HCT116 (cell line): Measurements from ENCODE around the gene AHNAK. TPM values are rescaled to one million over a fixed set of nuclear protein-coding genes. Genes with fewer than 3 reads are reported as not detected.

Source experiments
- ATAC-seq: fragments of 200-7000 bp; cut with Tn5 transposase; 2 replicates; pipeline ENCODE4 v1.9.1; 2020; ENCODE audit warnings: mild to moderate bottlenecking, moderate library complexity
- BruUV-seq: library from RNA; stranded (reverse); fragments of 400-500 nt; replicated peaks from 2 replicates; lab custom pipeline; 2021; lab: Mats Ljungman, UMichigan
- CTCF ChIA-PET: fragments of 300-600 bp; sonication (Branson Sonifier 250); formaldehyde crosslinking; loops from one replicate; lab custom pipeline; 2021; ENCODE audit warnings: antibody characterized with exemption; lab: Charles Lee
- POLR2A ChIA-PET: fragments of 300-600, 350-600 bp; sonication (Branson Sonifier 250); formaldehyde crosslinking; loops from one replicate; lab custom pipeline; 2021; ENCODE audit warnings: antibody characterized with exemption; lab: Charles Lee
- RAD21 ChIA-PET, 2 experiments: fragments of 300-600 bp; sonication (Branson Sonifier 250); formaldehyde crosslinking; loops; one replicate each; lab custom pipeline; 2023; ENCODE audit warnings: low total read pairs in 2 of 2; ENCODE audit not compliant: uncharacterized antibody in 2 of 2, unreplicated experiment in 2 of 2, low non-redundant PET in 1 of 2; lab: Charles Lee
- DNase-seq: peaks from one replicate; pipeline ENCODE4 v3.0.0-alpha.2; 2010; ENCODE audit warnings: low read depth, low spot score
- H2AFZ ChIP-seq: fragments of 200-600 bp; shearing (Covaris generic), sonication (generic); 2 replicates; pipeline ENCODE4 v1.6.1; 2017; ENCODE audit warnings: low read depth, mixed run types, mixed read lengths, antibody characterized with exemption, low read length; ENCODE audit not compliant: poor library complexity, severe bottlenecking
- H3K27ac ChIP-seq: 2 replicates; pipeline ENCODE4 v1.5.1; 2012; ENCODE audit warnings: low read depth, low read length
- H3K27me3 ChIP-seq: fragments of 200-600 bp; sonication (generic); 2 replicates; pipeline ENCODE4 v1.6.1; 2016; ENCODE audit warnings: mixed run types, low read length, mixed read lengths; ENCODE audit not compliant: insufficient read depth
- H3K36me3 ChIP-seq, 2 experiments: fragments of 200-500 bp in 1 of 2; fragments of 200-600 bp in 1 of 2; sonication (Bioruptor generic) in 1 of 2; sonication (generic) in 1 of 2; 2 replicates each; pipeline versions ENCODE4 v1.5.1 to v1.6.1; 2014 to 2016; ENCODE audit warnings: low read length in 2 of 2, inconsistent platforms in 1 of 2, mixed read lengths in 1 of 2, mixed run types in 1 of 2; ENCODE audit not compliant: insufficient read depth in 2 of 2, control insufficient read depth in 1 of 2
- H3K4me1 ChIP-seq, 2 experiments: fragments of 200-600 bp in 1 of 2; sonication (generic) in 1 of 2; 2 replicates each; pipeline versions ENCODE4 v1.5.1 to v1.6.1; 2012 to 2017; ENCODE audit warnings: low read length in 2 of 2, inconsistent platforms in 1 of 2, mild to moderate bottlenecking in 1 of 2, mixed read lengths in 1 of 2, mixed run types in 1 of 2, moderate library complexity in 1 of 2; ENCODE audit not compliant: insufficient read depth in 2 of 2, control insufficient read depth in 1 of 2
- H3K4me2 ChIP-seq: fragments of 200-600 bp; sonication (generic); 2 replicates; pipeline ENCODE4 v1.6.1; 2017; ENCODE audit warnings: mixed run types, low read length, mixed read lengths
- H3K4me3 ChIP-seq, 2 experiments: fragments of 200-600 bp in 1 of 2; sonication (generic) in 1 of 2; replicated peaks in 1 of 2; 2 replicates each; pipeline ENCODE4 v1.5.1; 2011 to 2016; ENCODE audit warnings: low read length in 2 of 2, control low read depth in 1 of 2, low read depth in 1 of 2, mild to moderate bottlenecking in 1 of 2, mixed read lengths in 1 of 2, mixed run types in 1 of 2
- H3K79me2 ChIP-seq: fragments of 200-600 bp; sonication (generic); 2 replicates; pipeline ENCODE4 v1.6.1; 2017; ENCODE audit warnings: mild to moderate bottlenecking, mixed run types, low read length, moderate library complexity, mixed read lengths; ENCODE audit not compliant: insufficient read depth
- H3K9ac ChIP-seq: fragments of 200-600 bp; sonication (generic); 2 replicates; pipeline ENCODE4 v1.6.1; 2016; ENCODE audit warnings: low read length, mixed read lengths
- H3K9me2 ChIP-seq: fragments of 200-600 bp; sonication (generic), shearing (Covaris generic); 2 replicates; pipeline ENCODE4 v1.6.1; 2017; ENCODE audit warnings: mixed run types, mild to moderate bottlenecking, moderate library complexity; ENCODE audit not compliant: insufficient read depth
- H3K9me3 ChIP-seq, 2 experiments: fragments of 200-500 bp in 1 of 2; fragments of 200-600 bp in 1 of 2; sonication (Bioruptor generic) in 1 of 2; sonication (generic) in 1 of 2; 2 replicates each; pipeline ENCODE4 v1.6.1; 2014 to 2017; ENCODE audit warnings: low read length in 2 of 2, mixed read lengths in 2 of 2, inconsistent platforms in 1 of 2, low read depth in 1 of 2, mild to moderate bottlenecking in 1 of 2, mixed run types in 1 of 2, moderate library complexity in 1 of 2; ENCODE audit not compliant: control insufficient read depth in 1 of 2, insufficient read depth in 1 of 2
- H4K20me1 ChIP-seq: fragments of 200-600 bp; sonication (generic), shearing (Covaris generic); 2 replicates; pipeline ENCODE4 v1.6.1; 2017; ENCODE audit warnings: mixed run types, mild to moderate bottlenecking, moderate library complexity; ENCODE audit not compliant: insufficient read depth
- CEBPB ChIP-seq: IDR thresholded peaks from 2 replicates; pipeline ENCODE4 v1.6.1; 2012; ENCODE audit warnings: low read depth
- EGR1 ChIP-seq: IDR thresholded peaks from 2 replicates; pipeline ENCODE4 v1.6.1; 2012; ENCODE audit warnings: low read depth
- ELF1 ChIP-seq: IDR thresholded peaks from 2 replicates; pipeline ENCODE4 v1.6.1; 2012; ENCODE audit warnings: low read depth, borderline replicate concordance
- EZH2phosphoT487 ChIP-seq: fragments of 200-600 bp; IDR thresholded peaks from 2 replicates; pipeline ENCODE4 v1.6.1; 2018; ENCODE audit warnings: antibody characterized with exemption, borderline replicate concordance
- FOSL1 ChIP-seq: IDR thresholded peaks from 2 replicates; pipeline ENCODE4 v1.6.1; 2012; ENCODE audit warnings: low read depth
- RAD21 ChIP-seq: IDR thresholded peaks from 2 replicates; pipeline ENCODE4 v1.6.1; 2012; ENCODE audit warnings: low read depth, mild to moderate bottlenecking
- SIN3A ChIP-seq: IDR thresholded peaks from 2 replicates; pipeline ENCODE4 v1.6.1; 2012; ENCODE audit warnings: low read depth
- SRF ChIP-seq: IDR thresholded peaks from 2 replicates; pipeline ENCODE4 v1.6.1; 2012; ENCODE audit warnings: low read depth
- TCF7L2 ChIP-seq: IDR thresholded peaks from 2 replicates; pipeline ENCODE4 v1.7.0; 2011; ENCODE audit warnings: borderline replicate concordance, inconsistent platforms; ENCODE audit not compliant: insufficient read depth, insufficient read length; ENCODE audit errors: extremely low read depth
- YY1 ChIP-seq: IDR thresholded peaks from 2 replicates; pipeline ENCODE4 v1.6.1; 2011; ENCODE audit warnings: low read length, low read depth, moderate library complexity, mild to moderate bottlenecking; ENCODE audit not compliant: insufficient replicate concordance; ENCODE audit errors: extremely low read depth
- ZFX ChIP-seq: fragments of 450-650 bp; IDR thresholded peaks from 2 replicates; pipeline ENCODE4 v1.6.1; 2017
- intact Hi-C: fragments of 100-400 bp; cut with micrococcal nuclease; formaldehyde crosslinking; loops from 2 replicates; pipeline ENCODE4 v1.10.0; 2022
- total RNA-seq: library from RNA; stranded (reverse); gene quantifications from one replicate; pipeline ENCODE4 v1.2.1, GENCODE V29; 2021; ENCODE audit not compliant: unreplicated experiment
- TF ChIP-seq, protein P1 (sequence below): IDR thresholded peaks from 2 replicates; pipeline ENCODE4 v1.6.1; 2011; ENCODE audit warnings: mild to moderate bottlenecking, low read length, moderate library complexity; ENCODE audit not compliant: insufficient replicate concordance; ENCODE audit errors: extremely low read depth
- TF ChIP-seq, protein P2 (sequence below): IDR thresholded peaks from 2 replicates; pipeline ENCODE4 v1.6.1; 2012
- TF ChIP-seq, protein P3 (sequence below): IDR thresholded peaks from 2 replicates; pipeline ENCODE4 v1.6.1; 2012
- TF ChIP-seq, protein P4 (sequence below): IDR thresholded peaks from 2 replicates; pipeline ENCODE4 v1.6.1; 2012; ENCODE audit warnings: low read depth

Gene AHNAK
- total RNA-seq, 1 experiment from 2014 or later = 239 TPM

DNA sequence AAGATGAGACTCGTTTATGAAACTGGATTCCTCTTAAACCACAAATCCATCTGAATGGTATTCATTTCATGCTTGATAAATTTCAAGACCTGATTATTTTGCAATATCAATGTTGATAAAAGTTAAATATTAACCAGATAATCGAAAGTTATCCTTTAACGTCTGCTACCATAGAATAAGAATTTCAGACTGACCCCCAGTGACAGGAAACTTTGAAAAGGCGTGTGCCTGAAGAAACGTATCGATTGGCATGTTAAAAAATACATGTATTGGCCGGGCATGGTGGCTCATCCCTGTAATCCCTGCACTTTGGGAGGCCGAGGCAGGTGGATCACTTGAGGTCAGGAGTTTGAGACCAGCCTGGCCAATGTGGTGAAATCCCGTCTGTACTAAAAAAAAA is 113.9 kb downstream of the AHNAK start:
- BruUV-seq = no TSS peak
- Histone ChIP-seq H2AFZ (no peak overlapping the region), H3K79me2 (no peaks in the 10 kb centered on the region), H3K36me3 (no peaks in the 10 kb centered on the region), H3K4me1 (peaks cover 0 to 4% of the 10 kb centered on the region in 2 experiments; a peak in 2 of 4 replicates), H3K4me3 (no peak overlapping the region), H3K9me2 (no peaks in the 10 kb centered on the region), H3K4me2 (no peak overlapping the region), H3K9me3 (no peaks in the 10 kb centered on the region), H4K20me1 (no peaks in the 10 kb centered on the region), H3K9ac (no peak overlapping the region), H3K27me3 (no peaks in the 10 kb centered on the region), H3K27ac (no peak overlapping the region)
- no peak for DNase-seq
- CTCF ChIA-PET = interaction anchor here (2.0 kb wide), 1 partner anchor 8 kb away, joined by 9 read pairs; no protein-coding TSS in a partner anchor
- intact Hi-C loops = no loop called here
- RAD21 ChIA-PET = no interaction called here
- TF ChIP-seq, protein P1, sequence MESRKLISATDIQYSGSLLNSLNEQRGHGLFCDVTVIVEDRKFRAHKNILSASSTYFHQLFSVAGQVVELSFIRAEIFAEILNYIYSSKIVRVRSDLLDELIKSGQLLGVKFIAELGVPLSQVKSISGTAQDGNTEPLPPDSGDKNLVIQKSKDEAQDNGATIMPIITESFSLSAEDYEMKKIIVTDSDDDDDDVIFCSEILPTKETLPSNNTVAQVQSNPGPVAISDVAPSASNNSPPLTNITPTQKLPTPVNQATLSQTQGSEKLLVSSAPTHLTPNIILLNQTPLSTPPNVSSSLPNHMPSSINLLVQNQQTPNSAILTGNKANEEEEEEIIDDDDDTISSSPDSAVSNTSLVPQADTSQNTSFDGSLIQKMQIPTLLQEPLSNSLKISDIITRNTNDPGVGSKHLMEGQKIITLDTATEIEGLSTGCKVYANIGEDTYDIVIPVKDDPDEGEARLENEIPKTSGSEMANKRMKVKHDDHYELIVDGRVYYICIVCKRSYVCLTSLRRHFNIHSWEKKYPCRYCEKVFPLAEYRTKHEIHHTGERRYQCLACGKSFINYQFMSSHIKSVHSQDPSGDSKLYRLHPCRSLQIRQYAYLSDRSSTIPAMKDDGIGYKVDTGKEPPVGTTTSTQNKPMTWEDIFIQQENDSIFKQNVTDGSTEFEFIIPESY = no peak
- TF ChIP-seq TCF7L2 (no peak), ZFX (no peak), ELF1 (no peak), CEBPB (no peak), RAD21 (no peak), EGR1 (no peak), EZH2phosphoT487 (no peak), FOSL1 (no peak), YY1 (no peak), SIN3A (no peak), SRF (no peak)
- TF ChIP-seq, protein P2, sequence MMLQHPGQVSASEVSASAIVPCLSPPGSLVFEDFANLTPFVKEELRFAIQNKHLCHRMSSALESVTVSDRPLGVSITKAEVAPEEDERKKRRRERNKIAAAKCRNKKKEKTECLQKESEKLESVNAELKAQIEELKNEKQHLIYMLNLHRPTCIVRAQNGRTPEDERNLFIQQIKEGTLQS = no peak
- TF ChIP-seq, protein P3, sequence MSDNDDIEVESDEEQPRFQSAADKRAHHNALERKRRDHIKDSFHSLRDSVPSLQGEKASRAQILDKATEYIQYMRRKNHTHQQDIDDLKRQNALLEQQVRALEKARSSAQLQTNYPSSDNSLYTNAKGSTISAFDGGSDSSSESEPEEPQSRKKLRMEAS = no peak
- TF ChIP-seq, protein P4, sequence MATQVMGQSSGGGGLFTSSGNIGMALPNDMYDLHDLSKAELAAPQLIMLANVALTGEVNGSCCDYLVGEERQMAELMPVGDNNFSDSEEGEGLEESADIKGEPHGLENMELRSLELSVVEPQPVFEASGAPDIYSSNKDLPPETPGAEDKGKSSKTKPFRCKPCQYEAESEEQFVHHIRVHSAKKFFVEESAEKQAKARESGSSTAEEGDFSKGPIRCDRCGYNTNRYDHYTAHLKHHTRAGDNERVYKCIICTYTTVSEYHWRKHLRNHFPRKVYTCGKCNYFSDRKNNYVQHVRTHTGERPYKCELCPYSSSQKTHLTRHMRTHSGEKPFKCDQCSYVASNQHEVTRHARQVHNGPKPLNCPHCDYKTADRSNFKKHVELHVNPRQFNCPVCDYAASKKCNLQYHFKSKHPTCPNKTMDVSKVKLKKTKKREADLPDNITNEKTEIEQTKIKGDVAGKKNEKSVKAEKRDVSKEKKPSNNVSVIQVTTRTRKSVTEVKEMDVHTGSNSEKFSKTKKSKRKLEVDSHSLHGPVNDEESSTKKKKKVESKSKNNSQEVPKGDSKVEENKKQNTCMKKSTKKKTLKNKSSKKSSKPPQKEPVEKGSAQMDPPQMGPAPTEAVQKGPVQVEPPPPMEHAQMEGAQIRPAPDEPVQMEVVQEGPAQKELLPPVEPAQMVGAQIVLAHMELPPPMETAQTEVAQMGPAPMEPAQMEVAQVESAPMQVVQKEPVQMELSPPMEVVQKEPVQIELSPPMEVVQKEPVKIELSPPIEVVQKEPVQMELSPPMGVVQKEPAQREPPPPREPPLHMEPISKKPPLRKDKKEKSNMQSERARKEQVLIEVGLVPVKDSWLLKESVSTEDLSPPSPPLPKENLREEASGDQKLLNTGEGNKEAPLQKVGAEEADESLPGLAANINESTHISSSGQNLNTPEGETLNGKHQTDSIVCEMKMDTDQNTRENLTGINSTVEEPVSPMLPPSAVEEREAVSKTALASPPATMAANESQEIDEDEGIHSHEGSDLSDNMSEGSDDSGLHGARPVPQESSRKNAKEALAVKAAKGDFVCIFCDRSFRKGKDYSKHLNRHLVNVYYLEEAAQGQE = no peak
- POLR2A ChIA-PET = no interaction called here
- ATAC-seq = no peak
